ENCODE results near the gene SERINC5.

SERINC5 gene

DNA sequence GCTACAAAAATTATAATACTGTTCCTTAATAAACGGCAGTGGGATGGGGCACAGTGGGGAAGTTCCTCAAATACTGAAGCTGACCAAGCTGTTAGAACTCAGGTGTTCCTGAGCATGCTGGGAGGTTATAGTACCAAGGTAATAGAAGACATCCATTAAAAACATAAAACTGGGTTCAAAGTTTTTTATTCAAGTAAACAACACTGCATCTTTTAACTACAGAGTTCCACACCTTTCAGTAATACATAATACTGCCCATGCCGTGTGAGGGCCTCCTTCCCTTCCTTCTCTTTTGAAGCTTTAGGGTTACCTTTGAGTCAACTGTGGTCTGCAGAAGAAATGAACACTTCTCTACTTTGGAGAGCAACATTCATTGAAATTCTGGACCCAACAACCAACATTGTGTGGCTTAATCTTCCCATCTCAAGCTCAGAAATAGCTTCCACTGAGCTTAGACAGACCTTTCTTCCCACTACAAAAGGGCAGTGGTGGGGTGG, 43.6 kb downstream of the SERINC5 start:
- TF ChIP-seq, protein P1, sequence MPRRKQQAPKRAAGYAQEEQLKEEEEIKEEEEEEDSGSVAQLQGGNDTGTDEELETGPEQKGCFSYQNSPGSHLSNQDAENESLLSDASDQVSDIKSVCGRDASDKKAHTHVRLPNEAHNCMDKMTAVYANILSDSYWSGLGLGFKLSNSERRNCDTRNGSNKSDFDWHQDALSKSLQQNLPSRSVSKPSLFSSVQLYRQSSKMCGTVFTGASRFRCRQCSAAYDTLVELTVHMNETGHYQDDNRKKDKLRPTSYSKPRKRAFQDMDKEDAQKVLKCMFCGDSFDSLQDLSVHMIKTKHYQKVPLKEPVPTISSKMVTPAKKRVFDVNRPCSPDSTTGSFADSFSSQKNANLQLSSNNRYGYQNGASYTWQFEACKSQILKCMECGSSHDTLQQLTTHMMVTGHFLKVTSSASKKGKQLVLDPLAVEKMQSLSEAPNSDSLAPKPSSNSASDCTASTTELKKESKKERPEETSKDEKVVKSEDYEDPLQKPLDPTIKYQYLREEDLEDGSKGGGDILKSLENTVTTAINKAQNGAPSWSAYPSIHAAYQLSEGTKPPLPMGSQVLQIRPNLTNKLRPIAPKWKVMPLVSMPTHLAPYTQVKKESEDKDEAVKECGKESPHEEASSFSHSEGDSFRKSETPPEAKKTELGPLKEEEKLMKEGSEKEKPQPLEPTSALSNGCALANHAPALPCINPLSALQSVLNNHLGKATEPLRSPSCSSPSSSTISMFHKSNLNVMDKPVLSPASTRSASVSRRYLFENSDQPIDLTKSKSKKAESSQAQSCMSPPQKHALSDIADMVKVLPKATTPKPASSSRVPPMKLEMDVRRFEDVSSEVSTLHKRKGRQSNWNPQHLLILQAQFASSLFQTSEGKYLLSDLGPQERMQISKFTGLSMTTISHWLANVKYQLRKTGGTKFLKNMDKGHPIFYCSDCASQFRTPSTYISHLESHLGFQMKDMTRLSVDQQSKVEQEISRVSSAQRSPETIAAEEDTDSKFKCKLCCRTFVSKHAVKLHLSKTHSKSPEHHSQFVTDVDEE (CRISPR knock-in tag; IDR thresholded peaks at IDR 0.05): no peak
- TF ChIP-seq ZFP3 (CRISPR knock-in tag; IDR thresholded peaks at IDR 0.05) (no peak), ZFP30 (CRISPR knock-in tag; IDR thresholded peaks at IDR 0.05) (no peak), ZNF8 (CRISPR knock-in tag; IDR thresholded peaks at IDR 0.05) (no peak), PPARA (CRISPR knock-in tag; IDR thresholded peaks at IDR 0.05; ENCODE audit: borderline replicate concordance) (no peak), BACH2 (CRISPR knock-in tag; IDR thresholded peaks at IDR 0.05; ENCODE audit: borderline replicate concordance) (no peak), ZC3H10 (CRISPR knock-in tag; IDR thresholded peaks at IDR 0.05) (no peak), TCF4 (CRISPR knock-in tag; IDR thresholded peaks at IDR 0.05; ENCODE audit: borderline replicate concordance) (no peak), ZNF70 (CRISPR knock-in tag; IDR thresholded peaks at IDR 0.05) (no peak), ESRRG (CRISPR knock-in tag; IDR thresholded peaks at IDR 0.05) (no peak)
- TF ChIP-seq, protein P2, sequence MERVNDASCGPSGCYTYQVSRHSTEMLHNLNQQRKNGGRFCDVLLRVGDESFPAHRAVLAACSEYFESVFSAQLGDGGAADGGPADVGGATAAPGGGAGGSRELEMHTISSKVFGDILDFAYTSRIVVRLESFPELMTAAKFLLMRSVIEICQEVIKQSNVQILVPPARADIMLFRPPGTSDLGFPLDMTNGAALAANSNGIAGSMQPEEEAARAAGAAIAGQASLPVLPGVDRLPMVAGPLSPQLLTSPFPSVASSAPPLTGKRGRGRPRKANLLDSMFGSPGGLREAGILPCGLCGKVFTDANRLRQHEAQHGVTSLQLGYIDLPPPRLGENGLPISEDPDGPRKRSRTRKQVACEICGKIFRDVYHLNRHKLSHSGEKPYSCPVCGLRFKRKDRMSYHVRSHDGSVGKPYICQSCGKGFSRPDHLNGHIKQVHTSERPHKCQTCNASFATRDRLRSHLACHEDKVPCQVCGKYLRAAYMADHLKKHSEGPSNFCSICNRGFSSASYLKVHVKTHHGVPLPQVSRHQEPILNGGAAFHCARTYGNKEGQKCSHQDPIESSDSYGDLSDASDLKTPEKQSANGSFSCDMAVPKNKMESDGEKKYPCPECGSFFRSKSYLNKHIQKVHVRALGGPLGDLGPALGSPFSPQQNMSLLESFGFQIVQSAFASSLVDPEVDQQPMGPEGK (CRISPR knock-in tag; IDR thresholded peaks at IDR 0.05; ENCODE audit: borderline replicate concordance): no peak
- ATAC-seq: no peak

DNA sequence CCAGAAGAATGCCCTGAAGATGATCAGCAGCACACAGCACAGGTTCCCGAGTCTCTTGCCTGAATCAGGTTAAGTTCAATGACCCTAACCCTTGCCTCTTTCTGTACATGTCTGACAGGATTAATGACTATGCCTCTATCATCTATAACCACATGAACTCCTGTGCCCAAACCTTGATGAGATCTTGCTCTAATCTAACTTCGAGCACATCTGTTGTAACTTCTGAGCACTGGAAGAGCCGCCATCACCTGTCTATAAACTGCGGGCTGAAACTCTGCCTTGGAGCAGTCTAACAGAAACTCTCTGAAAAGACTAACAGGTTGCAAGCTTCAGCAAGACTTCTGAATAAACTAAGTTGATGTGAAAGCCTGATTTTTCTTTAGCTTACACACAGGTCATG, 44.5 kb downstream of the SERINC5 start:
- ATAC-seq: no peak
- no peak for TF ChIP-seq ZC3H10 (CRISPR knock-in tag; IDR thresholded peaks at IDR 0.05)
- TF ChIP-seq, protein P3, sequence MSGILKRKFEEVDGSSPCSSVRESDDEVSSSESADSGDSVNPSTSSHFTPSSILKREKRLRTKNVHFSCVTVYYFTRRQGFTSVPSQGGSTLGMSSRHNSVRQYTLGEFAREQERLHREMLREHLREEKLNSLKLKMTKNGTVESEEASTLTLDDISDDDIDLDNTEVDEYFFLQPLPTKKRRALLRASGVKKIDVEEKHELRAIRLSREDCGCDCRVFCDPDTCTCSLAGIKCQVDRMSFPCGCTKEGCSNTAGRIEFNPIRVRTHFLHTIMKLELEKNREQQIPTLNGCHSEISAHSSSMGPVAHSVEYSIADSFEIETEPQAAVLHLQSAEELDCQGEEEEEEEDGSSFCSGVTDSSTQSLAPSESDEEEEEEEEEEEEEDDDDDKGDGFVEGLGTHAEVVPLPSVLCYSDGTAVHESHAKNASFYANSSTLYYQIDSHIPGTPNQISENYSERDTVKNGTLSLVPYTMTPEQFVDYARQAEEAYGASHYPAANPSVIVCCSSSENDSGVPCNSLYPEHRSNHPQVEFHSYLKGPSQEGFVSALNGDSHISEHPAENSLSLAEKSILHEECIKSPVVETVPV (CRISPR knock-in tag; IDR thresholded peaks at IDR 0.05): no peak
- TF ChIP-seq BACH2 (CRISPR knock-in tag; IDR thresholded peaks at IDR 0.05; ENCODE audit: borderline replicate concordance): no peak

DNA sequence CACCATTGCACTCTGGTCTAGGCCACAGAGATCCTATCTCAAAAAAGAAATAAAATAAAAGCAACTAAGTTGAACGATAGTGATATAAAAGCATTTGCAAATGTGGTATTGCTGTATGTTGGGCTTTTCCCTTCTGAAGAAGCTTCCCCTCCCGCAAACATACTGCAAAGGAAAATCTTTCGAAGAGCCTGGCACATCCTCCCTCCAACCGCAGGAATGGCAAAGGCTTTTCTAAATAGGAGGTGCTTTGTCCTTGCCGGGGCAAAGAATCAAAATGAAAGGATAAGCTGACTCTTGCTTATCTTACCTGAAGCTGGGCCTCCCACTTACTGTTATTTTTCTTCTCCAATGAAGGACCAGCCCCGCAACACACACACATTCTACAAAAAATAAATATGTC, 45.8 kb downstream of the SERINC5 start:
- TF ChIP-seq SNAI2 (CRISPR knock-in tag; IDR thresholded peaks at IDR 0.05): no peak
- no peak for TF ChIP-seq ZFP3 (CRISPR knock-in tag; IDR thresholded peaks at IDR 0.05)
- TF ChIP-seq ZNF565 (CRISPR knock-in tag; conservative IDR thresholded peaks at IDR 0.05; ENCODE audit: low read depth): no peak
- TF ChIP-seq, protein P4, sequence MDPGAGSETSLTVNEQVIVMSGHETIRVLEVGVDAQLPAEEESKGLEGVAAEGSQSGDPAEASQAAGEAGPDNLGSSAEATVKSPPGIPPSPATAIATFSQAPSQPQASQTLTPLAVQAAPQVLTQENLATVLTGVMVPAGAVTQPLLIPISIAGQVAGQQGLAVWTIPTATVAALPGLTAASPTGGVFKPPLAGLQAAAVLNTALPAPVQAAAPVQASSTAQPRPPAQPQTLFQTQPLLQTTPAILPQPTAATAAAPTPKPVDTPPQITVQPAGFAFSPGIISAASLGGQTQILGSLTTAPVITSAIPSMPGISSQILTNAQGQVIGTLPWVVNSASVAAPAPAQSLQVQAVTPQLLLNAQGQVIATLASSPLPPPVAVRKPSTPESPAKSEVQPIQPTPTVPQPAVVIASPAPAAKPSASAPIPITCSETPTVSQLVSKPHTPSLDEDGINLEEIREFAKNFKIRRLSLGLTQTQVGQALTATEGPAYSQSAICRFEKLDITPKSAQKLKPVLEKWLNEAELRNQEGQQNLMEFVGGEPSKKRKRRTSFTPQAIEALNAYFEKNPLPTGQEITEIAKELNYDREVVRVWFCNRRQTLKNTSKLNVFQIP (CRISPR knock-in tag; IDR thresholded peaks at IDR 0.05; ENCODE audit: borderline replicate concordance, low read depth): no peak
- TF ChIP-seq TOX (CRISPR knock-in tag; IDR thresholded peaks at IDR 0.05; ENCODE audit: borderline replicate concordance): no peak
- TF ChIP-seq ISL1 (CRISPR knock-in tag; IDR thresholded peaks at IDR 0.05): no peak
- TF ChIP-seq, protein P2 (CRISPR knock-in tag; IDR thresholded peaks at IDR 0.05; ENCODE audit: borderline replicate concordance): no peak
- TF ChIP-seq ZNF8 (CRISPR knock-in tag; IDR thresholded peaks at IDR 0.05): no peak
- TF ChIP-seq, protein P3 (CRISPR knock-in tag; IDR thresholded peaks at IDR 0.05): no peak
- TF ChIP-seq OSR1 (CRISPR knock-in tag; IDR thresholded peaks at IDR 0.05): no peak
- no peak for TF ChIP-seq CSDC2 (CRISPR knock-in tag; IDR thresholded peaks at IDR 0.05)
- no peak for TF ChIP-seq ZFP30 (CRISPR knock-in tag; IDR thresholded peaks at IDR 0.05)
- TF ChIP-seq, protein P1 (CRISPR knock-in tag; IDR thresholded peaks at IDR 0.05): no peak
- TF ChIP-seq PPARA (CRISPR knock-in tag; IDR thresholded peaks at IDR 0.05; ENCODE audit: borderline replicate concordance): no peak
- TF ChIP-seq, protein P5, sequence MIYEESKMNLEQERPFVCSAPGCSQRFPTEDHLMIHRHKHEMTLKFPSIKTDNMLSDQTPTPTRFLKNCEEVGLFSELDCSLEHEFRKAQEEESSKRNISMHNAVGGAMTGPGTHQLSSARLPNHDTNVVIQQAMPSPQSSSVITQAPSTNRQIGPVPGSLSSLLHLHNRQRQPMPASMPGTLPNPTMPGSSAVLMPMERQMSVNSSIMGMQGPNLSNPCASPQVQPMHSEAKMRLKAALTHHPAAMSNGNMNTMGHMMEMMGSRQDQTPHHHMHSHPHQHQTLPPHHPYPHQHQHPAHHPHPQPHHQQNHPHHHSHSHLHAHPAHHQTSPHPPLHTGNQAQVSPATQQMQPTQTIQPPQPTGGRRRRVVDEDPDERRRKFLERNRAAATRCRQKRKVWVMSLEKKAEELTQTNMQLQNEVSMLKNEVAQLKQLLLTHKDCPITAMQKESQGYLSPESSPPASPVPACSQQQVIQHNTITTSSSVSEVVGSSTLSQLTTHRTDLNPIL (CRISPR knock-in tag; IDR thresholded peaks at IDR 0.05; ENCODE audit: low read depth): no peak
- no peak for TF ChIP-seq ARNTL (CRISPR knock-in tag; IDR thresholded peaks at IDR 0.05; ENCODE audit: borderline replicate concordance, low read depth)
- TF ChIP-seq TCF4 (CRISPR knock-in tag; IDR thresholded peaks at IDR 0.05; ENCODE audit: borderline replicate concordance): no peak
- ATAC-seq: no peak

All from SK-N-SH treated with all-trans-retinoic acid at 6 μM for 48 hours (cell line).